Retina (tissue), 1 donor: ENCODE measurements around the gene RER1.

Experiments used
- DNase-seq: peaks from one replicate; pipeline ENCODE4 v3.0.0-alpha.2; 2016

The RER1 gene

GRCh38 chr1:2391041-2391930 lies at the start of gene RER1, which contains the start of gene MORN1:
RER1 (plus strand) TSS chr1:2391841; CDS start chr1:2395791, 3,950 bp downstream.
MORN1 (minus strand) TSS chr1:2391554; CDS start chr1:2391533, 21 bp downstream.
- DNase-seq, result peak; percentile 98

GRCh38 chr1:2342384-2343022 lies 49.1 kb upstream of the RER1 start:
- no peak for DNase-seq

- DNase-seq, result no peak
These were observed 48.4 kb upstream of the RER1 start for GRCh38 chr1:2343023-2343935.

GRCh38 chr1:2344121-2344681 lies 47.4 kb upstream of the RER1 start:
- peak; percentile 7 for DNase-seq

- DNase-seq, result peak; percentile 2
These were observed 46.8 kb upstream of the RER1 start for GRCh38 chr1:2344744-2345296.

- DNase-seq, result peak; percentile 6
These were observed 46.2 kb upstream of the RER1 start for GRCh38 chr1:2345297-2346075.

- DNase-seq, result no peak
These were observed 44.8 kb upstream of the RER1 start for GRCh38 chr1:2346691-2347408.

GRCh38 chr1:2347409-2347785 lies 44.2 kb upstream of the RER1 start:
- peak; percentile 1 for DNase-seq

- DNase-seq, result peak; percentile 1
These were observed 43.7 kb upstream of the RER1 start for GRCh38 chr1:2347896-2348295.

- DNase-seq, result peak; percentile 9
These were observed 43.0 kb upstream of the RER1 start for GRCh38 chr1:2348346-2349325.

GRCh38 chr1:2349806-2350205 lies 41.8 kb upstream of the RER1 start:
- peak; percentile 14 for DNase-seq

- DNase-seq, result peak; percentile 6
These were observed 41.1 kb upstream of the RER1 start for GRCh38 chr1:2350501-2350900.

GRCh38 chr1:2350911-2351655 lies 40.6 kb upstream of the RER1 start:
- peak; percentile 9 for DNase-seq

- DNase-seq, result peak; percentile 1
These were observed 39.9 kb upstream of the RER1 start for GRCh38 chr1:2351723-2352122.

- peak; percentile 0 for DNase-seq
These were observed 39.2 kb upstream of the RER1 start for GRCh38 chr1:2352341-2352896.

GRCh38 chr1:2352897-2353550 lies 38.6 kb upstream of the RER1 start:
- DNase-seq, result peak; percentile 1

GRCh38 chr1:2353551-2354438 lies 37.8 kb upstream of the RER1 start:
- no peak for DNase-seq
